ENCODE results near the gene HOXA3.
A peak's percentile ranks its signal among the peaks of the same experiment; 100 is the strongest.

HOXA3 gene

DNA sequence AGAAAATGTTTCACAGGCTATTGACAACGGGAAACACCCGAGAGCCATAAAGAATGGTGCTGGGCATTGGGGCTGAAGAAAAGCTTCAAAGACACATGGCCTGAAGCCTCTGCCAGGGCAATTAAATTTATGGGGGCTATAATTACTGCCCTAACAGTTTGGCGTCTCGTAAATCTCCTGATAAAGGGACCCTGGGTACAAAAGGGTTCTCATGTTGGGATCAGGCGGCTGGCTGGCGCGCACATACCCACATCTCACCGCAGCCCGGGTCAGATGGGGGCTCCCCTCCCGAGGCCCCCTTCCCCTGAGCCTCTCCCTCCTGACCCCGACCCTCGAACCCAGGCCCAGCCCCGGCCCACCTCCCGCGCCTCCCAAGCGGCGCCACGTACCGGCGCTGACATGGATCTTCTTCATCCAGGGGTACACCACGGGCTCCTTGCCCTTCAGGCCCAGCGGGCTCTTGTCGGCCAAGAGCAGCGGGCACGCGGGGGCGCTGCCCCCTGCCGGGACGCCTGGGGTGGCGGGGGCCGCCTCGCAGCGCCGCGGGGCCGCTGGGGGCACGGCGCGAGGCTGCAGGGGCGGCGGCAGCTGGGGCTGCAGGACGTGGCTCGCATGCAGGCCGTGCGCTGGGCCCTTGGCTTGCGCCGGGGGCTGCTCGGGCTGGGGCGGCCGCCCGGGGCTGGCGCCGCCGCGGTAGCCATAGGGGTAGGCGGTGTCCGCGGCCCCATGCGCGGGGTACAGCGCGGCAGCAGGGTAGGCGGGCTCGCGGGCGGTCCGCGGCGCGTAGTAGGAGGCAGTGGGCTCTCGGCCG is 22.4 kb downstream of the HOXA3 start:
- peak; percentile 80 for DNase-seq (ENCODE audit: low read depth)
- peak overlapping the region; percentile 49 for H3K4me3 ChIP-seq (ENCODE audit: low read depth, low read length)
- TF ChIP-seq, protein P1, sequence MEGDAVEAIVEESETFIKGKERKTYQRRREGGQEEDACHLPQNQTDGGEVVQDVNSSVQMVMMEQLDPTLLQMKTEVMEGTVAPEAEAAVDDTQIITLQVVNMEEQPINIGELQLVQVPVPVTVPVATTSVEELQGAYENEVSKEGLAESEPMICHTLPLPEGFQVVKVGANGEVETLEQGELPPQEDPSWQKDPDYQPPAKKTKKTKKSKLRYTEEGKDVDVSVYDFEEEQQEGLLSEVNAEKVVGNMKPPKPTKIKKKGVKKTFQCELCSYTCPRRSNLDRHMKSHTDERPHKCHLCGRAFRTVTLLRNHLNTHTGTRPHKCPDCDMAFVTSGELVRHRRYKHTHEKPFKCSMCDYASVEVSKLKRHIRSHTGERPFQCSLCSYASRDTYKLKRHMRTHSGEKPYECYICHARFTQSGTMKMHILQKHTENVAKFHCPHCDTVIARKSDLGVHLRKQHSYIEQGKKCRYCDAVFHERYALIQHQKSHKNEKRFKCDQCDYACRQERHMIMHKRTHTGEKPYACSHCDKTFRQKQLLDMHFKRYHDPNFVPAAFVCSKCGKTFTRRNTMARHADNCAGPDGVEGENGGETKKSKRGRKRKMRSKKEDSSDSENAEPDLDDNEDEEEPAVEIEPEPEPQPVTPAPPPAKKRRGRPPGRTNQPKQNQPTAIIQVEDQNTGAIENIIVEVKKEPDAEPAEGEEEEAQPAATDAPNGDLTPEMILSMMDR (IDR thresholded peaks at IDR 0.05; ENCODE audit: low read depth, low read length), result peak; percentile 8
- TF ChIP-seq POLR2A (IDR thresholded peaks at IDR 0.05; ENCODE audit: extremely low read depth, insufficient read length) (no peak), MYC (IDR thresholded peaks at IDR 0.05; ENCODE audit: low read depth, low read length) (no peak)
- TF ChIP-seq, protein P2, sequence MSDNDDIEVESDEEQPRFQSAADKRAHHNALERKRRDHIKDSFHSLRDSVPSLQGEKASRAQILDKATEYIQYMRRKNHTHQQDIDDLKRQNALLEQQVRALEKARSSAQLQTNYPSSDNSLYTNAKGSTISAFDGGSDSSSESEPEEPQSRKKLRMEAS (IDR thresholded peaks at IDR 0.05; ENCODE audit: low read depth, low read length), result no peak

DNA sequence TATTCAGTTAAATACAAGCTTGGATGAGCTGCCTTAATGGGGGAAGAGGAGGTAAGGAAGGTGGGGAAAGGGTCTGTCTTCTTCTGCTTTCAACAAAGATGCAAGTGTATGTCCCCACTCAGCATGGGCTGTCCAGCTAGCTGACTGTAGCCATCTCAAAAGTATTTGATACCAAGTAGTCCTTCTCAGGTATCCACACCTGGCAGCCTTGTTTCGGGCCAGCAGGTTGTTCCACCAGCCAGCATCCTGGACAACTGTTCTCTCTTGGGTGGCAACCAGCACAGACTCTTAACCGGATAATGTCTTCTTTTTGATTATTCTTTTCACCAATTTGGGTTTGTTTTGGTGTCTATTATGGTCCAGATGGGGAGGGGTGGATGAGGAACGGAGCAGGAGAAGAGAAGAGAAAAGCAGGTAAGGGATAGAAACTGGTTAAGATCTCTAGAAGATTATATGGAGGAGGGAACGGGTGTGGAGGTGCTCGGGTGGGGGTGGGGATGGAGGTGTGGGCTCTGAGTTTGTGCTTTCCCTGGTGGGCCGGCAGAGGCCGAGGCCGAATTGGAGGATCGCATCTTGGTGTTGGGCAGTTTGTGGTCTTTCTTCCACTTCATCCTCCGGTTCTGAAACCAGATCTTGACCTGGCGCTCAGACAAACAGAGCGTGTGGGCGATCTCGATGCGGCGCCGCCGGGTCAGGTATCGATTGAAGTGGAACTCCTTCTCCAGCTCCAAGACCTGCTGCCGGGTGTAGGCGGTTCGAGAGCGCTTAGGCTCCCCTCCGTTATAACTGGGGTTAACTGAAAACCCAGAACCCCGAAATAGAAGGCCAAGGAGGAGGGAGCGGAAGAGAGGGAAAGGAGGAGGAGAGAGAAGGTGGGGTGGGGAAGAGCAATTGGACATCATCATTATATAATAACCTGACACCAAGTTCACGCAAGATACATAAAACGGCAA is 23.3 kb downstream of the HOXA3 start:
- H3K4me3 ChIP-seq (ENCODE audit: low read depth, low read length), result peak overlapping the region; percentile 49
- TF ChIP-seq, protein P2 (IDR thresholded peaks at IDR 0.05; ENCODE audit: low read depth, low read length), result no peak
- TF ChIP-seq MYC (IDR thresholded peaks at IDR 0.05; ENCODE audit: low read depth, low read length), result no peak
- no peak for DNase-seq (ENCODE audit: low read depth)

DNA sequence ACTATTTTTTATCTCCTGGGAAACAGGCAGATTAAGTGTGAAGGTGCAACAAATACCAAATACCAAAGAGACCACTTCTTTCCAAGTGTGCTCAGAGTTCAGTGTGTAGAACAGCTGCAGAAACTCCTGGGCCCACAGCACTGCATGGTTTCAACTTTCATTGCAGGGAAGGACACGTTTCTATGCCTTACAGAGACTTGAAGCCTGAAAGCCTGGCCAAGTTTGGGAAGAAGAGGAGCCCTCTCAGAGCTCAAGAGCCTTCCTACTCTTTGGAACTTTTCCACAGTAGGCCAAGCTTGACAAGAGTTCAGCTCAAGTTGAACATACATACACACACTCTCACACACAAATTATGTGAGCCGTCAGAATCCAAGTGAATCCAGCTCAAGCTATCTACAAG is 24.3 kb downstream of the HOXA3 start:
- no peak for DNase-seq (ENCODE audit: low read depth)
- H3K4me3 ChIP-seq (ENCODE audit: low read depth, low read length), result no peak overlapping the region
- TF ChIP-seq, protein P2 (IDR thresholded peaks at IDR 0.05; ENCODE audit: low read depth, low read length), result no peak
- no peak for TF ChIP-seq POLR2A (IDR thresholded peaks at IDR 0.05; ENCODE audit: extremely low read depth, insufficient read length)

DNA sequence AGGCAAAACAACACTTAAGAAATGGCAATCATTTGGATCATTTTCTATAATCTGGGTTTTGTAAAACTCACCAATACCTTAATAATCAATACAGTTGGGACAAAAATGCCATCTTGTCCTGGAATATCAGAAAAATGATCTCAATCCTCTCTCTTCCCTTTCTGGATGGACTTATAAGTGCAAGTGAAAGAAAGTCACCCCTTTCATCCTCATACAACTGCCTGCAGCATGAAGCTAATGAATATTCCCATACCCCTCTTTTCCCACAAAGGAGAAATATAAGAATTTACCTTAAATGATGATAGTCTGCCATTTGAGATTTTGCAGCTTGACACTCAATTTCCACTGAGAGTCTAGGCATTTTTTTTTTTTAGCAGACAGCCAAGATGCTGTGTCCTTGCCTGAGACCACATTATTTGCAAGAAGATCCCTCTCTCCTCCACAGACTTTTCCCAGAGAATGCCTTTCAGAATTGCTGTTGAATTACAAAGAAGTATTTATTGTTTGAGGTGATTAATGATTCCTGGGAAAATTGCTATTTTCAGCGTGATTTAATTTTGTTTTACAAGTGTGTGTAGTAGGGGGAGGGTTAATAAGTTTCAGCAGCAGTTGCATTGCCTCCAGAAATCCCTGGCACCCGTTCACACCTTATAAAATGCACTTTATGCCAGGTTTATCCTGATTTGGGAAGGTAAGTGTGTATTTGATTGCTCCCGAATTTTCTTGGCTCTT is 25.6 kb downstream of the HOXA3 start:
- DNase-seq (ENCODE audit: low read depth), result no peak
- TF ChIP-seq, protein P2 (IDR thresholded peaks at IDR 0.05; ENCODE audit: low read depth, low read length), result no peak
- TF ChIP-seq, protein P1 (IDR thresholded peaks at IDR 0.05; ENCODE audit: low read depth, low read length), result no peak
- TF ChIP-seq POLR2A (IDR thresholded peaks at IDR 0.05; ENCODE audit: extremely low read depth, insufficient read length) (no peak), MYC (IDR thresholded peaks at IDR 0.05; ENCODE audit: low read depth, low read length) (no peak)
- H3K4me3 ChIP-seq (ENCODE audit: low read depth, low read length), result no peak overlapping the region

DNA sequence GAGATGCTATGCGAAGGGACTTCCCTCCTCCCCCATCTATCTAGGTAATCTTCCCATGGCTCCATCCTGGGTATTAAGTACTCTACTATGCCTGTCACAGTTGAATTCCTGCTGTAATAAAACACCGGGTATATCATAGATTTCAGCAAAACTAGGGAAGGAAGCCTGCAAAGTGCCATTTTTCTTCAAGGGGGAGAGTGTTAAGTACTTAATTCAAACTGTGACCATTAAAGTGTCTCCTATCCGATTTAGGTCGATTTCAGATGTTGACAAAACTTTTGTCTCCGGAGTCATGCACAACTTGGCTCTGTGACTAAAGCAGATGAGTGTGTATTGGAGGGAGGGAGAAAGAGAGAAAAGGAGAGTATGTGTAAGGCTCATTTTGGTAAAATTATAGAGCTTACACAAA is 26.4 kb downstream of the HOXA3 start:
- no peak for DNase-seq (ENCODE audit: low read depth)
- TF ChIP-seq, protein P2 (IDR thresholded peaks at IDR 0.05; ENCODE audit: low read depth, low read length), result no peak
- no peak for TF ChIP-seq MYC (IDR thresholded peaks at IDR 0.05; ENCODE audit: low read depth, low read length)
- no peak for TF ChIP-seq POLR2A (IDR thresholded peaks at IDR 0.05; ENCODE audit: extremely low read depth, insufficient read length)
- TF ChIP-seq, protein P1 (IDR thresholded peaks at IDR 0.05; ENCODE audit: low read depth, low read length), result no peak
- H3K4me3 ChIP-seq (ENCODE audit: low read depth, low read length), result no peak overlapping the region

All from NB4 (cell line).